H1 (cell line): ENCODE results near the gene CDH19. TPM values are rescaled to one million over a fixed set of nuclear protein-coding genes. Genes with fewer than 3 reads are reported as not detected.

Experiments used
- CTCF ChIA-PET: fragments of 300-600 bp; sonication (Branson Sonifier 250); formaldehyde crosslinking; loops from one replicate; lab custom pipeline; 2021; ENCODE audit not compliant: partially characterized antibody; lab: Charles Lee
- POLR2A ChIA-PET: fragments of 300-600 bp; sonication (Branson Sonifier 250); formaldehyde crosslinking; loops from one replicate; lab custom pipeline; 2021; ENCODE audit warnings: inconsistent platforms; ENCODE audit not compliant: partially characterized antibody; lab: Charles Lee
- DNase-seq, 2 experiments: peaks; one replicate each; pipeline versions ENCODE4 v3.0.0 to v3.0.0-alpha.2; 2010 to 2022; ENCODE audit warnings: low spot score in 2 of 2, low read depth in 1 of 2, mixed read lengths in 1 of 2
- FAIRE-seq: peaks from 2 replicates; lab custom pipeline; 2011; peaks lifted over from hg19 to GRCh38; lab: Jason Lieb, UNC
- H2AFZ ChIP-seq: 2 replicates; pipeline ENCODE4 v1.8.1; 2012; ENCODE audit warnings: low read length, inconsistent platforms
- H2AK5ac ChIP-seq: 2 replicates; pipeline ENCODE4 v1.6.1; 2013; ENCODE audit warnings: low read depth, low read length
- H2BK120ac ChIP-seq: replicated peaks from 2 replicates; pipeline ENCODE3; 2013; ENCODE audit warnings: low read depth, low read length, inconsistent platforms
- H2BK12ac ChIP-seq: 2 replicates; pipeline ENCODE4 v1.6.1; 2013; ENCODE audit warnings: low read depth, low read length
- H2BK15ac ChIP-seq: 2 replicates; pipeline ENCODE4 v1.6.1; 2013; ENCODE audit warnings: low read length
- H2BK20ac ChIP-seq: 2 replicates; pipeline ENCODE4 v1.6.1; 2013; ENCODE audit warnings: low read length
- H2BK5ac ChIP-seq: 2 replicates; pipeline ENCODE4 v1.6.1; 2013; ENCODE audit warnings: low read depth, low read length
- H3K14ac ChIP-seq: 2 replicates; pipeline ENCODE4 v1.6.1; 2013; ENCODE audit warnings: inconsistent platforms; ENCODE audit not compliant: insufficient read length
- H3K18ac ChIP-seq: 2 replicates; pipeline ENCODE4 v1.6.1; 2013; ENCODE audit warnings: low read length; ENCODE audit errors: extremely low read depth
- H3K23ac ChIP-seq: 2 replicates; pipeline ENCODE4 v1.6.1; 2013; ENCODE audit warnings: inconsistent platforms; ENCODE audit not compliant: insufficient read length
- H3K23me2 ChIP-seq: 2 replicates; pipeline ENCODE4 v1.6.1; 2013; ENCODE audit warnings: low read depth, low read length
- H3K27ac ChIP-seq: 2 replicates; pipeline ENCODE4 v1.6.1; 2011; ENCODE audit warnings: low read depth, low read length, inconsistent platforms
- H3K27me3 ChIP-seq, 4 experiments: replicated peaks in 1 of 4; 1 replicate in 1 of 4; 2 replicates in 3 of 4; pipeline versions ENCODE4 v1.6.1 to v1.8.1; 2011 to 2013; ENCODE audit warnings: low read length in 3 of 4, mild to moderate bottlenecking in 3 of 4, inconsistent platforms in 2 of 4, mixed read lengths in 2 of 4, moderate library complexity in 1 of 4; ENCODE audit not compliant: control insufficient read depth in 3 of 4, insufficient read depth in 3 of 4; ENCODE audit errors: extremely low read depth in 1 of 4
- H3K36me3 ChIP-seq, 4 experiments: 2 replicates each; pipeline versions ENCODE4 v1.6.1 to v1.8.1; 2011 to 2013; ENCODE audit warnings: mild to moderate bottlenecking in 4 of 4, low read length in 3 of 4, moderate library complexity in 2 of 4, control low read depth in 1 of 4, inconsistent platforms in 1 of 4; ENCODE audit not compliant: insufficient read depth in 4 of 4, control insufficient read depth in 2 of 4
- H3K4ac ChIP-seq: replicated peaks from 2 replicates; pipeline ENCODE3; 2013; ENCODE audit warnings: low read length, low read depth, mixed read lengths, inconsistent platforms; ENCODE audit not compliant: insufficient read length
- H3K4me1 ChIP-seq, 4 experiments: replicated peaks in 1 of 4; 1 replicate in 1 of 4; 2 replicates in 3 of 4; pipeline versions ENCODE4 v1.6.1 to v1.8.1; 2011 to 2013; ENCODE audit warnings: low read length in 3 of 4, inconsistent platforms in 2 of 4, mixed read lengths in 1 of 4; ENCODE audit not compliant: insufficient read depth in 4 of 4, control insufficient read depth in 3 of 4
- H3K4me2 ChIP-seq, 2 experiments: 2 replicates each; pipeline versions ENCODE4 v1.6.1 to v1.8.1; 2011 to 2013; ENCODE audit warnings: low read depth in 2 of 2, low read length in 2 of 2, control low read depth in 1 of 2, inconsistent platforms in 1 of 2, mild to moderate bottlenecking in 1 of 2; ENCODE audit not compliant: insufficient read depth in 1 of 2
- H3K4me3 ChIP-seq, 4 experiments: fragments of 200-600, 300-600 bp in 1 of 4; sonication (generic), shearing (Covaris generic), sonication (Bioruptor Twin) in 1 of 4; 2 replicates each; pipeline versions ENCODE4 v1.5.1 to v1.8.1; 2011 to 2016; ENCODE audit warnings: low read length in 4 of 4, low read depth in 3 of 4, control low read depth in 2 of 4, inconsistent platforms in 2 of 4, mild to moderate bottlenecking in 2 of 4, mixed read lengths in 1 of 4, moderate library complexity in 1 of 4; ENCODE audit not compliant: insufficient read depth in 2 of 4; ENCODE audit errors: extremely low read depth in 1 of 4
- H3K56ac ChIP-seq: replicated peaks from 2 replicates; pipeline ENCODE3; 2013; ENCODE audit warnings: low read depth, mild to moderate bottlenecking, mixed read lengths, low read length, inconsistent platforms; ENCODE audit not compliant: insufficient read length
- H3K79me1 ChIP-seq: 2 replicates; pipeline ENCODE4 v1.6.1; 2013; ENCODE audit warnings: low read depth, low read length, control low read depth
- H3K79me2 ChIP-seq, 2 experiments: 2 replicates each; pipeline versions ENCODE4 v1.6.1 to v1.8.1; 2012 to 2013; ENCODE audit warnings: low read length in 2 of 2, mild to moderate bottlenecking in 2 of 2, inconsistent platforms in 1 of 2; ENCODE audit not compliant: insufficient read depth in 2 of 2, control insufficient read depth in 1 of 2
- H3K9ac ChIP-seq, 4 experiments: replicated peaks in 1 of 4; 1 replicate in 1 of 4; 2 replicates in 3 of 4; pipeline versions ENCODE4 v1.6.1 to v1.8.1; 2011 to 2013; ENCODE audit warnings: low read depth in 3 of 4, low read length in 3 of 4, control low read depth in 2 of 4, mild to moderate bottlenecking in 2 of 4, moderate library complexity in 2 of 4, inconsistent platforms in 1 of 4; ENCODE audit errors: extremely low read depth in 1 of 4
- H3K9me3 ChIP-seq, 2 experiments: 2 replicates each; pipeline versions ENCODE4 v1.6.1 to v1.8.1; 2012 to 2013; ENCODE audit warnings: mild to moderate bottlenecking in 2 of 2, moderate library complexity in 2 of 2, control low read depth in 1 of 2, inconsistent platforms in 1 of 2, low read depth in 1 of 2, low read length in 1 of 2, mixed read lengths in 1 of 2; ENCODE audit not compliant: insufficient read depth in 2 of 2
- H4K20me1 ChIP-seq, 2 experiments: replicated peaks in 1 of 2; 2 replicates each; pipeline versions ENCODE3 to v1.8.1; 2011 to 2013; ENCODE audit warnings: inconsistent platforms in 2 of 2, low read length in 2 of 2, mild to moderate bottlenecking in 1 of 2; ENCODE audit not compliant: insufficient read depth in 2 of 2, control insufficient read depth in 1 of 2
- H4K5ac ChIP-seq: 2 replicates; pipeline ENCODE4 v1.6.1; 2013; ENCODE audit warnings: low read length, low read depth, mixed read lengths, inconsistent platforms; ENCODE audit not compliant: insufficient read length
- H4K8ac ChIP-seq: 2 replicates; pipeline ENCODE4 v1.8.0; 2013; ENCODE audit warnings: mild to moderate bottlenecking, moderate library complexity, low read length, inconsistent platforms; ENCODE audit not compliant: insufficient read depth; ENCODE audit errors: extremely low read depth
- H4K91ac ChIP-seq: replicated peaks from 2 replicates; pipeline ENCODE3; 2013; ENCODE audit warnings: low read length, mixed read lengths, inconsistent platforms; ENCODE audit not compliant: insufficient read length
- CTCF ChIP-seq, 3 experiments: IDR thresholded peaks; 1 replicate in 2 of 3; 2 replicates in 1 of 3; pipeline versions ENCODE4 v1.5.1 to v1.6.1; 2011; ENCODE audit warnings: low read length in 3 of 3, mild to moderate bottlenecking in 3 of 3, inconsistent platforms in 2 of 3, low read depth in 1 of 3, moderate library complexity in 1 of 3; ENCODE audit not compliant: insufficient read depth in 1 of 3; ENCODE audit errors: control extremely low read depth in 1 of 3
- HDAC2 ChIP-seq, 2 experiments: fragments of 300-600 bp in 1 of 2; sonication (generic) in 1 of 2; IDR thresholded peaks; 2 replicates each; pipeline ENCODE4 v1.6.1; 2011 to 2012; ENCODE audit warnings: low read depth in 2 of 2, low read length in 2 of 2, mild to moderate bottlenecking in 2 of 2, moderate library complexity in 2 of 2, borderline replicate concordance in 1 of 2, inconsistent platforms in 1 of 2
- KDM4A ChIP-seq: IDR thresholded peaks from one replicate; pipeline ENCODE4 v1.7.1; 2012; ENCODE audit warnings: low read depth, mild to moderate bottlenecking, moderate library complexity, low read length, inconsistent platforms; ENCODE audit not compliant: severe bottlenecking
- RAD21 ChIP-seq, 2 experiments: IDR thresholded peaks in 1 of 2; conservative IDR thresholded peaks in 1 of 2; 2 replicates each; pipeline ENCODE4 v1.6.1; 2011; ENCODE audit warnings: low read depth in 2 of 2, low read length in 2 of 2, improper control_type of control experiment in 1 of 2, inconsistent platforms in 1 of 2, mild to moderate bottlenecking in 1 of 2, moderate library complexity in 1 of 2
- USF2 ChIP-seq: IDR thresholded peaks from 2 replicates; pipeline ENCODE4 v1.6.1; 2011; ENCODE audit warnings: low read length, improper control_type of control experiment
- WGBS, 2 experiments: shearing (Covaris generic) in 1 of 2; methylation state at CpG; one replicate each; pipeline versions ENCODE4 v1.1.6 to v1.1.7; 2013 to 2015; ENCODE audit warnings: low lambda C conversion rate in 2 of 2, mixed read lengths in 2 of 2, inconsistent platforms in 1 of 2, low coverage in 1 of 2, missing lambda C conversion rate in 1 of 2; ENCODE audit not compliant: insufficient replicate concordance in 2 of 2, insufficient coverage in 1 of 2, insufficient read length in 1 of 2; ENCODE audit errors: extremely low coverage in 1 of 2, missing lambda C conversion rate in 1 of 2; 5-methylcytosine and 5-hydroxymethylcytosine counted together
- polyA plus RNA-seq, 7 experiments: library from polyadenylated mRNA; depleted of rRNA in 3 of 7; stranded (reverse) in 5 of 7; unstranded in 2 of 7; fragments of >200 nt in 5 of 7; fragments of 200-250 nt in 2 of 7; gene quantifications; 1 replicate in 5 of 7; 2 replicates in 1 of 7; 4 replicates in 1 of 7; pipeline versions ENCODE4 v1.2.1 to v1.2.3, GENCODE V29; 2011 to 2013; ENCODE audit warnings: missing spikeins in 2 of 7, mixed read lengths in 2 of 7
- total RNA-seq: library from RNA; stranded (reverse); fragmentation: NEBNext Ultra II Directional; extraction: Animal tissue kit (Norgen Biotek cat#: 25700); gene quantifications from 2 replicates; pipeline ENCODE4 v1.2.1, GENCODE V29; 2021

Gene CDH19
- total and polyA plus RNA-seq, 2 of the 8 experiments (the other 6 are each of a cell fraction or from before 2014, with no cell fraction given) = not detected

GRCh38 chr18:66548747-66549146 is 55.1 kb downstream of the CDH19 start:
- H3K79me1 ChIP-seq = no peaks in the 10 kb centered on the region
- 48% methylated on average over 3 of the region's 3 CpGs; no CpG with 5 or more reads in 1 of the 2 experiments for WGBS, 2 experiments
- no peak overlapping the region for H4K5ac ChIP-seq
- H3K27ac ChIP-seq = no peak overlapping the region
- H3K18ac ChIP-seq = no peak overlapping the region
- CTCF ChIA-PET = interaction anchor here (0.8 to 2.2 kb wide), 14 partner anchors 10 to 650 kb away, joined by 3 to 9 read pairs (median 3); no protein-coding TSS in a partner anchor
- no peak overlapping the region for H3K9ac ChIP-seq
- no peak overlapping the region for H2AFZ ChIP-seq
- H2BK5ac ChIP-seq = no peak overlapping the region
- H4K20me1 ChIP-seq = no peaks in the 10 kb centered on the region
- no peak overlapping the region for H4K8ac ChIP-seq
- H3K4me2 ChIP-seq = no peak overlapping the region
- H2BK12ac ChIP-seq = no peak overlapping the region
- H3K79me2 ChIP-seq = no peaks in the 10 kb centered on the region
- peak; percentile 84 for FAIRE-seq
- H3K23ac ChIP-seq = no peak overlapping the region
- no peak overlapping the region for H2AK5ac ChIP-seq
- H3K4ac ChIP-seq = no peak overlapping the region
- no peak overlapping the region for H3K14ac ChIP-seq
- H2BK15ac ChIP-seq = no peak overlapping the region
- TF ChIP-seq RAD21 (IDR thresholded peaks at IDR 0.05 in 1 of 2, conservative IDR thresholded peaks at IDR 0.05 in 1 of 2; ENCODE audit: low read depth in 2 of 2, low read length in 2 of 2) (peak; percentile 91 to 95), USF2 (no peak), CTCF (IDR thresholded peaks at IDR 0.05; ENCODE audit: control extremely low read depth in 1 of 3, insufficient read depth in 1 of 3, low read depth in 1 of 3, low read length in 3 of 3) (peak in 2 of 3 experiments; percentile 64 to 85; a peak in 3 of 4 replicates), KDM4A (no peak), HDAC2 (IDR thresholded peaks at IDR 0.05; ENCODE audit: borderline replicate concordance in 1 of 2, low read depth in 2 of 2, low read length in 2 of 2) (no peak)
- H3K27me3 ChIP-seq = no peaks in the 10 kb centered on the region
- no peaks in the 10 kb centered on the region for H3K23me2 ChIP-seq
- POLR2A ChIA-PET = no interaction called here
- H3K36me3 ChIP-seq = no peaks in the 10 kb centered on the region
- H3K56ac ChIP-seq = no peak overlapping the region
- no peaks in the 10 kb centered on the region for H3K4me1 ChIP-seq
- no peak overlapping the region for H4K91ac ChIP-seq
- no peak overlapping the region for H2BK20ac ChIP-seq
- no peak overlapping the region for H3K4me3 ChIP-seq
- H3K9me3 ChIP-seq = no peaks in the 10 kb centered on the region
- DNase-seq = no peak
- no peak overlapping the region for H2BK120ac ChIP-seq
